OCI-LY7 (cell line): ENCODE results near the gene CXCR5. TPM values are rescaled to one million over a fixed set of nuclear protein-coding genes. Genes with fewer than 3 reads are reported as not detected.

ENCODE experiments used
- BruUV-seq: library from RNA; stranded (reverse); fragments of 400-500 nt; replicated peaks from 2 replicates; lab custom pipeline; 2021; lab: Mats Ljungman, UMichigan
- CTCF ChIA-PET: fragments of 300-600 bp; sonication (Branson Sonifier 250); formaldehyde crosslinking; loops from one replicate; lab custom pipeline; 2022; ENCODE audit warnings: antibody characterized with exemption; ENCODE audit not compliant: unreplicated experiment; lab: Charles Lee
- POLR2A ChIA-PET: fragments of 300-600 bp; sonication (Branson Sonifier 250); formaldehyde crosslinking; loops from one replicate; lab custom pipeline; 2022; ENCODE audit warnings: antibody characterized with exemption; lab: Charles Lee
- DNase-seq: peaks from one replicate; pipeline ENCODE4 v3.0.0-alpha.2; 2015; ENCODE audit warnings: low spot score
- H2AFZ ChIP-seq: fragments of 200-600 bp; sonication (generic), shearing (Covaris generic); 2 replicates; pipeline ENCODE4 v1.6.1; 2014; ENCODE audit warnings: mild to moderate bottlenecking, antibody characterized with exemption, low read length, moderate library complexity
- H3K27ac ChIP-seq: fragments of 200-600 bp; sonication (generic); 2 replicates; pipeline ENCODE4 v1.5.1; 2014; ENCODE audit warnings: mixed run types, low read depth, mild to moderate bottlenecking, moderate library complexity, low read length, inconsistent platforms; ENCODE audit not compliant: poor library complexity, severe bottlenecking
- H3K36me3 ChIP-seq: fragments of 200-600 bp; sonication (generic); 2 replicates; pipeline ENCODE4 v1.6.1; 2014; ENCODE audit warnings: mild to moderate bottlenecking, antibody characterized with exemption, low read length, moderate library complexity, mixed read lengths; ENCODE audit not compliant: insufficient read depth
- H3K4me1 ChIP-seq: fragments of 200-600 bp; sonication (generic); 2 replicates; pipeline ENCODE4 v1.5.1; 2014; ENCODE audit warnings: mild to moderate bottlenecking, low read length; ENCODE audit not compliant: insufficient read depth, poor library complexity, severe bottlenecking
- H3K4me2 ChIP-seq: fragments of 200-600 bp; sonication (generic); 2 replicates; pipeline ENCODE4 v1.6.1; 2014; ENCODE audit warnings: mild to moderate bottlenecking, low read length
- H3K4me3 ChIP-seq: fragments of 200-600 bp; sonication (generic); 2 replicates; pipeline ENCODE4 v1.5.1; 2014; ENCODE audit warnings: mild to moderate bottlenecking, low read depth, low read length; ENCODE audit not compliant: poor library complexity, severe bottlenecking
- H3K79me2 ChIP-seq: fragments of 200-600 bp; sonication (generic); 2 replicates; pipeline ENCODE4 v1.6.1; 2016; ENCODE audit warnings: low read depth, mild to moderate bottlenecking, low read length, moderate library complexity, mixed read lengths; ENCODE audit not compliant: insufficient read depth
- H3K9me2 ChIP-seq: fragments of 200-600 bp; sonication (generic); 2 replicates; pipeline ENCODE4 v1.6.1; 2016; ENCODE audit warnings: mild to moderate bottlenecking, low read length, mixed read lengths; ENCODE audit not compliant: insufficient read depth
- H3K9me3 ChIP-seq: fragments of 200-600 bp; sonication (generic); 2 replicates; pipeline ENCODE4 v1.6.1; 2014; ENCODE audit warnings: mild to moderate bottlenecking, mixed run types, low read length, mixed read lengths
- H4K20me1 ChIP-seq: fragments of 200-600 bp; sonication (generic); 2 replicates; pipeline ENCODE4 v1.6.1; 2014; ENCODE audit warnings: mild to moderate bottlenecking, antibody characterized with exemption, low read length, moderate library complexity, mixed read lengths; ENCODE audit not compliant: insufficient read depth
- EZH2phosphoT487 ChIP-seq: fragments of 200-600 bp; sonication (generic); IDR thresholded peaks from 2 replicates; pipeline ENCODE4 v1.6.1; 2018; ENCODE audit warnings: low read depth, borderline replicate concordance, mild to moderate bottlenecking, mixed run types, antibody characterized with exemption, low read length, moderate library complexity, mixed read lengths
- intact Hi-C: fragments of 100-400 bp; cut with micrococcal nuclease; formaldehyde crosslinking; loops from one replicate; pipeline ENCODE4 v1.10.0; 2022; ENCODE audit not compliant: unreplicated experiment
- total RNA-seq, 2 experiments: library from RNA; depleted of rRNA in 1 of 2; stranded (reverse); fragments of >200 nt in 1 of 2; shearing (Covaris generic) in 1 of 2; gene quantifications; 2 replicates each; pipeline ENCODE4 v1.2.3, GENCODE V29; 2014 to 2022
- TF ChIP-seq, protein P1 (sequence below): fragments of 200-600 bp; sonication (generic); conservative IDR thresholded peaks from 2 replicates; pipeline ENCODE4 v1.5.1; 2014; ENCODE audit warnings: mild to moderate bottlenecking, antibody characterized with exemption, low read length, moderate library complexity, mixed read lengths

The CXCR5 gene
- total RNA-seq, 2 experiments from 2014 or later, result 3.3 to 7.3 TPM

DNA sequence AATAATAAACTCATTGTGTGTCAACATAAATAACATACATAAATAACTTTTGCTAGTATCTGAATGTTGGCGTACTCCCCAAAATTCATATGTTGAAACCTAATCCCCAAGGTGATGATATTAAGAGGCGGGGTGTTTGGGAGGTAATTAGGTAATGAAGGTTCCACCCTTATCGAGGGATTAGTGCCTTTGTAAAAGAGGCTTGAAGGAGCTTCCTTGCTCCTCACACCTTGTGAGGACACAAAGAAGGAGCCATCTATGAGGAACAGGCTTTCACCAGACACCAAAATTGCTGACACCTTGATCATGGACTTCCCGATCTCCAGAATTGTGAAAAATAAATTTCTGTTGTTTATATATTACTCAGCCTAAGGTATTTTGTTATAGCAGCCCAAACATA lies 33.9 kb upstream of the CXCR5 start:
- Histone ChIP-seq H3K9me2 (no peaks in the 10 kb centered on the region), H2AFZ (no peak overlapping the region; the same call in 1 of the 2 replicates), H3K4me1 (peaks cover 44% of the 10 kb centered on the region), H3K27ac (no peak overlapping the region), H4K20me1 (no peaks in the 10 kb centered on the region), H3K36me3 (no peaks in the 10 kb centered on the region), H3K79me2 (no peaks in the 10 kb centered on the region), H3K9me3 (no peaks in the 10 kb centered on the region), H3K4me2 (no peak overlapping the region), H3K4me3 (no peak overlapping the region)
- no peak for DNase-seq
- POLR2A ChIA-PET, result interaction anchor here (0.6 to 2.0 kb wide), 8 partner anchors 12 to 84 kb away, joined by 3 to 7 read pairs (median 3); no protein-coding TSS in a partner anchor
- CTCF ChIA-PET, result no interaction called here
- no TSS peak for BruUV-seq
- intact Hi-C loops, result no loop called here
- no peak for TF ChIP-seq EZH2phosphoT487
- TF ChIP-seq, protein P1, sequence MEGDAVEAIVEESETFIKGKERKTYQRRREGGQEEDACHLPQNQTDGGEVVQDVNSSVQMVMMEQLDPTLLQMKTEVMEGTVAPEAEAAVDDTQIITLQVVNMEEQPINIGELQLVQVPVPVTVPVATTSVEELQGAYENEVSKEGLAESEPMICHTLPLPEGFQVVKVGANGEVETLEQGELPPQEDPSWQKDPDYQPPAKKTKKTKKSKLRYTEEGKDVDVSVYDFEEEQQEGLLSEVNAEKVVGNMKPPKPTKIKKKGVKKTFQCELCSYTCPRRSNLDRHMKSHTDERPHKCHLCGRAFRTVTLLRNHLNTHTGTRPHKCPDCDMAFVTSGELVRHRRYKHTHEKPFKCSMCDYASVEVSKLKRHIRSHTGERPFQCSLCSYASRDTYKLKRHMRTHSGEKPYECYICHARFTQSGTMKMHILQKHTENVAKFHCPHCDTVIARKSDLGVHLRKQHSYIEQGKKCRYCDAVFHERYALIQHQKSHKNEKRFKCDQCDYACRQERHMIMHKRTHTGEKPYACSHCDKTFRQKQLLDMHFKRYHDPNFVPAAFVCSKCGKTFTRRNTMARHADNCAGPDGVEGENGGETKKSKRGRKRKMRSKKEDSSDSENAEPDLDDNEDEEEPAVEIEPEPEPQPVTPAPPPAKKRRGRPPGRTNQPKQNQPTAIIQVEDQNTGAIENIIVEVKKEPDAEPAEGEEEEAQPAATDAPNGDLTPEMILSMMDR, result no peak

DNA sequence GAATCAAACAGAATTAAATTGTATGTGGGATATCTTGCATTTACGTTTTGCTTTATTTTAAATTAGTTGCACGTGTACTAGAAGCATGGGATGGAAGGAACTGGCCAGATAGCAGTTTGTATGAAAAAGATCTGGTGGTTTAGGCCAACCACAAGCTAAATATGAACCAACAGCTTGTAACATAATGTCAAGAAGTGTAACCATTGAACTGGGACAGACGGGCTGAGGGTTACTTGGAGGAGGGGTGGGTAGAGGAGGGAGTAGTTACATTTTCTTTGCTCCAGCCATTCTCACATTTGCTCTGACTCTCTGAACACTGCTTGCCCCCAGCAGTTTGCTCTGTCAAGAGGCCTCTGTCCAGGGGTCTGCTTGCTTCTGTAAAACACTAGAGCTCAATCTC lies 31.7 kb upstream of the CXCR5 start:
- Histone ChIP-seq H3K27ac (peak overlapping the region; percentile 84), H4K20me1 (no peaks in the 10 kb centered on the region), H2AFZ (peak overlapping the region; percentile 86), H3K9me2 (no peaks in the 10 kb centered on the region), H3K79me2 (no peaks in the 10 kb centered on the region), H3K4me1 (peaks cover 56% of the 10 kb centered on the region), H3K36me3 (no peaks in the 10 kb centered on the region), H3K4me3 (peak overlapping the region; percentile 33), H3K9me3 (no peaks in the 10 kb centered on the region), H3K4me2 (peak overlapping the region; percentile 74)
- CTCF ChIA-PET, result interaction anchor here (0.8 kb wide), 1 partner anchor 60 kb away, joined by 4 read pairs; no protein-coding TSS in a partner anchor
- no peak for TF ChIP-seq EZH2phosphoT487
- TF ChIP-seq, protein P1, result no peak
- no TSS peak for BruUV-seq
- POLR2A ChIA-PET, result interaction anchor here (0.6 to 2.3 kb wide), 17 partner anchors 8 to 412 kb away, joined by 3 to 17 read pairs (median 4); partner anchors contain the start of gene ARCN1
- peak; percentile 86 for DNase-seq
- intact Hi-C loops, result loop anchor here (1.0 kb wide), 3 partner anchors 18 to 62 kb away; no protein-coding TSS in a partner anchor

DNA sequence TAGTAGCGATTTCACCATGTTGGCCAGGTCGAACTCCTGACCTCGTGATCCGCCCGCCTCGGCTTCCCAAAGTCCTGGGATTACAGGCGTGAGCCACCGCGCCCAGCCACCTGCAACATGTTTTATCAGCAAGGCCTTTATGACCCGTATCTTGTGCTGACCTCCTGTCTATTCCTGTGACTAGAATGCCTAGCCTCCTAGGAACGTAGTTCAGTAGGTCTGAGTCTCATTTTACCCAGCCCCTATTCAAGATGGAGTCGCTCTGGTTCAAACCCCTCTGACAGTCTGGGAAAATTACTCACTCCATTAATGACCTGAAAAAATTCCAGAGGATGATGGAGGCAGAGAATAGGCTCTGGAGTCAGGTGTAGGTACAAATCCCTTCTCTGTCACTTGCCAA lies 30.0 kb upstream of the CXCR5 start:
- intact Hi-C loops, result no loop called here
- Histone ChIP-seq H4K20me1 (no peaks in the 10 kb centered on the region), H2AFZ (no peak overlapping the region), H3K27ac (no peak overlapping the region), H3K9me2 (no peaks in the 10 kb centered on the region), H3K4me2 (no peak overlapping the region), H3K79me2 (no peaks in the 10 kb centered on the region), H3K36me3 (no peaks in the 10 kb centered on the region), H3K4me1 (peaks cover 62% of the 10 kb centered on the region), H3K4me3 (no peak overlapping the region), H3K9me3 (no peaks in the 10 kb centered on the region)
- no peak for DNase-seq
- TF ChIP-seq, protein P1, result no peak
- no peak for TF ChIP-seq EZH2phosphoT487
- no TSS peak for BruUV-seq
- ChIA-PET POLR2A (interaction anchor here (4.8 kb wide), 1 partner anchor 15 kb away, joined by 46 read pairs; no protein-coding TSS in a partner anchor), CTCF (no interaction called here)
